Stimulated activated CD4-positive, alpha-beta T cell treated with anti-CD3 and anti-CD28 coated beads, TNF-alpha, amount 100 ng/mL, for 48 hours (primary cell): ENCODE data around the gene SRP54.
"Not testable (repeated sequence)": the region's sequence is repeated elsewhere in the genome, so short reads cannot be mapped to it uniquely, and the experiment has no call there.

Experiments used
- DNase-seq, 3 donors: peaks; one replicate each; pipeline ENCODE4 v3.0.0-alpha.2; 2020; ENCODE audit warnings: low read depth in 3 of 3

SRP54 gene

GRCh38 chr14:35046751-35047536 is 64.2 kb downstream of the SRP54 start:
- peak in 1 of 3 donors; percentile 14 for DNase-seq

- no peak for DNase-seq
These were observed 65.3 kb downstream of the SRP54 start for GRCh38 chr14:35047976-35048513.

GRCh38 chr14:35050652-35051051 is 67.9 kb downstream of the SRP54 start:
- no peak for DNase-seq

- no peak for DNase-seq
These were observed 69.0 kb downstream of the SRP54 start for GRCh38 chr14:35051796-35052195.

DNA sequence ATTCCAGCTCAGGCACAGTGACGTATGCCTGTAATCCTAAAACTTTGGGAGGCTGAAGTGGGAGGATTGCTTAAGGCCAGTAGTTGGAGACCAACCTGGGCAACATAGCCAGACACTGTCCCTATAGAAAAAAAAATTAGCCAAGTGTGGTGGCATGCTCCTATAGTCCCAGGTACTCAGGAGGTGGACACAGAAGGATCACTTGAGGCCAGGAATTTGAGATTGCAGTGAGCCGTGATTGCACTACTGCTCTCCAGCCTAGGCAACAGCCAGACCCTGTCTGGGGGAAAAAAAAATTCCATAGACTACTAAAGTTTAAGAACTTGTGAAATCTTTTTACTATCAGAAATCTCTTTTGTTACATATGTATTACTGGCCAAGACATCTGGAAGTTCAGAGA is 69.8 kb downstream of the SRP54 start:
- no peak for DNase-seq

GRCh38 chr14:35061113-35061791 is 78.5 kb downstream of the SRP54 start:
- DNase-seq, result not testable (repeated sequence)

DNA sequence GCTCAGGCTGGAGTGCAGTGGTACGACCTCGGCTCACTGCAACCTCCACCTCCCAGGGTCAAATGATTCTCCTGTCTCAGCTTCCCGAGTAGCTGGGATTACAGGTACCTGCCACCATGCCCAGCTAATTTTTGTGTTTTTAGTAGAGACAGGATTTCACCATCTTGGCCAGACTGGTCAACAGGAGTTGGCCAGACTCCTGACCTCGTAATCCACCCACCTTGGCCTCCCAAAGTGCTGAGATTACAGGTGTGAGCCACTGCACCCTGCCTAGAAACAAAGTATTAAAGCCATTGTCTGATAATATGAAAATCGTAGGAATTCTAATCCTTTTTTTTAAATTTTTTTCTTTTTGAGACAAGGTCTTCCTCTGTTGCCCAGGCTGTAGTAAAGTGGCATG is 82.9 kb downstream of the SRP54 start:
- DNase-seq, result not testable (repeated sequence)

DNA sequence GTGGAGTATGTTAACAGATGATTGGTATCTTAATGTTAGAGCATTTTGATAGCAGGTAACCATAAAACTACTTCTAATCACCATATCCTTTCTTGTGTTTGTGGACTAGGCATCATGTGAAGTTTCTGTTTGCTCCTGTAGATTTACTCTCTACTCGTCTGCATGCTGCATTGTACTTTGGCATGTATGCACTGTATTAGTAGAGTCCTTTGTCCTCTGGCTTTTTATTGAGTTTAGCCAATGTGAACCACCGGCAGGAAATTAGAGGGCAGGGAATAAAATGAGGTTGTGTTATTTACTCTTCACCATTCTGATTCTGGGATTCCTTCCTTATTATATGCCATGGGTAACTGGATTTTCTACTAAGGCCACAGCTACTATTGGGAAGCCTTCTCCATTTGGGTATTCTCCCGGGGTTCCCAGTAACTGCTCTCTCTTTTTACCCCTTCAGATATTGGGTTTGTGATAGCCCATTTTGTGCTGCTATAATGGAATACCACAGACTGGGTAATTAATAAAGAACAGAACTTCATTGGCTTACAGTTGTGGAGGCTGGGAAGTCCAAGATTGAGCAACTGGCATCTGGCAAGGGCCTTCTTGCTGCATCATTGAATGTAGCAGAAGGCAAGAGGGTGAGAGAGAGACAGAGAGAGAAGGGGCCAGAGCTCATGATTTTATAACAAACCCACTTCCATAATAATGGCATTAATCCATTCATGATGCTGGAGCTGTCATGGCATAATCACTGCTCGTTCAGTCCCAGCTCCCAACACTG is 85.6 kb downstream of the SRP54 start:
- no peak for DNase-seq

- no peak for DNase-seq
These were observed 89.4 kb downstream of the SRP54 start for GRCh38 chr14:35072226-35072625.

- DNase-seq, result no peak
These were observed 90.7 kb downstream of the SRP54 start for GRCh38 chr14:35073486-35073885.

DNA sequence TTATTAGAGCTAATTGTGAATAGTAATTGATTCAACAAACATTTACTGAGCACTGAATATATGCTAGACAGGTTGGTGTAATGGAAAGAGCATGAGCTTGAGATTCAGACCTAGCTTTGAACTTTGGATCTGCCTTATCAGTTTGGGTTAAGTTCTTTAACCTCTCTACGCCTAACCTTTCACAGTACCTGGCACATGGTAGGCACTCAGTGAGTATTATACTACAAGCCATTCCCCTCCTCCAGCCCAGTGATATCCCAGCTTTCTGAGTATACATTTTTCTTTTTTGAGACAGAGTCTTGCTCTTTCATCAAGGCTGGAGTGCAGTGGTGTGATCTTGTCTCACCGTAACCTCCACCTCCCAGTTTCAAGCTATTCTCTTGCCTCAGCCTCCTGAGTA is 95.3 kb downstream of the SRP54 start:
- DNase-seq, result no peak
